ENCODE measurements around the gene CYP4X1.

The CYP4X1 gene, protein sequence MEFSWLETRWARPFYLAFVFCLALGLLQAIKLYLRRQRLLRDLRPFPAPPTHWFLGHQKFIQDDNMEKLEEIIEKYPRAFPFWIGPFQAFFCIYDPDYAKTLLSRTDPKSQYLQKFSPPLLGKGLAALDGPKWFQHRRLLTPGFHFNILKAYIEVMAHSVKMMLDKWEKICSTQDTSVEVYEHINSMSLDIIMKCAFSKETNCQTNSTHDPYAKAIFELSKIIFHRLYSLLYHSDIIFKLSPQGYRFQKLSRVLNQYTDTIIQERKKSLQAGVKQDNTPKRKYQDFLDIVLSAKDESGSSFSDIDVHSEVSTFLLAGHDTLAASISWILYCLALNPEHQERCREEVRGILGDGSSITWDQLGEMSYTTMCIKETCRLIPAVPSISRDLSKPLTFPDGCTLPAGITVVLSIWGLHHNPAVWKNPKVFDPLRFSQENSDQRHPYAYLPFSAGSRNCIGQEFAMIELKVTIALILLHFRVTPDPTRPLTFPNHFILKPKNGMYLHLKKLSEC

DNA sequence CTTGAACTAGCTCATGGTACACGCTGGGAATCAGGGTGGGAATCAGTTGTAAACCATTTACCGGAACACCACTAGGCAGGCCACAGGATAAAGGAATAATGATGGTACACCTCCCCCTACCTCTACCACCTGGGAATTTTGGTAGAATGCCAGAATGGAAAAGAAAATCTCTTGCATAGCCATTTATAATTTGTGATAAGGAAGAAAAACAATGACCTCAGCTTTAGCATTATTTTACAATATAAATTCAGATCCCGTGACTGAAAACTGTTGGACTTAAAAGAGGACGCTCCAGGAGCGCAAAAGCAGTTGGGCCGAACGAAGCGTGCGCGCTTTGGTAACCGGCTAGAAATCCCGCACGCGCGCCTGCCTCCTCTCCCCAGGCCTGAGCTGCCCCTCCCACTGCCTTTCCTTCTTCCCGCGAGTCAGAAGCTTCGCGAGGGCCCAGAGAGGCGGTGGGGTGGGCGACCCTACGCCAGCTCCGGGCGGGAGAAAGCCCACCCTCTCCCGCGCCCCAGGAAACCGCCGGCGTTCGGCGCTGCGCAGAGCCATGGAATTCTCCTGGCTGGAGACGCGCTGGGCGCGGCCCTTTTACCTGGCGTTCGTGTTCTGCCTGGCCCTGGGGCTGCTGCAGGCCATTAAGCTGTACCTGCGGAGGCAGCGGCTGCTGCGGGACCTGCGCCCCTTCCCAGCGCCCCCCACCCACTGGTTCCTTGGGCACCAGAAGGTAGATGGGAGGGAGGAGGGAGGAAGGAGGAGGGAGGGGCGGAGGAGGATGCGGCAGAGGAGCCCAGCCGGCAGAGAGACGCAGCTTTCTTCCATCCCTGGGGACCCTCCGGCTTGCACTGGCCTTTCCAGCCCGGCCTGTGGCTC is at the start of gene CYP4X1:
CYP4X1 (plus strand) TSS at position 402 of the 873 bp plus-strand sequence; CDS start at position 551, 149 bp downstream.
- no peak within 1 kb of the TSS for H3K4me3 ChIP-seq (ENCODE audit: low read length, poor library complexity, severe bottlenecking)
- H3K4me2 ChIP-seq (ENCODE audit: low read depth, low read length, poor library complexity, severe bottlenecking), result no peak within 1 kb of the TSS

GRCh38 chr1:46983166-46983829 is 40.2 kb upstream of the CYP4X1 start:
- H4K20me1 ChIP-seq (ENCODE audit: insufficient read depth, low read length, poor library complexity, severe bottlenecking), result no peaks in the 10 kb centered on the region
- no peak overlapping the region for H3K4me2 ChIP-seq (ENCODE audit: low read depth, low read length, poor library complexity, severe bottlenecking)
- H3K9me3 ChIP-seq (ENCODE audit: insufficient read depth, low read depth, low read length), result no peaks in the 10 kb centered on the region
- no peak overlapping the region for H2AFZ ChIP-seq (ENCODE audit: low read length)
- no peak overlapping the region for H3K9ac ChIP-seq (ENCODE audit: low read depth, low read length, poor library complexity, severe bottlenecking)
- H3K4me1 ChIP-seq (ENCODE audit: insufficient read depth, low read length, poor library complexity, severe bottlenecking), result no peaks in the 10 kb centered on the region
- no peaks in the 10 kb centered on the region for H3K79me2 ChIP-seq (ENCODE audit: insufficient read depth, low read length)
- no peaks in the 10 kb centered on the region for H3K9me2 ChIP-seq (replicated peaks; ENCODE audit: low read depth, low read length)
- H3K36me3 ChIP-seq (ENCODE audit: insufficient read depth, low read length), result no peaks in the 10 kb centered on the region
- H3K27me3 ChIP-seq (ENCODE audit: insufficient read depth, low read length, poor library complexity, severe bottlenecking), result no peaks in the 10 kb centered on the region
- H3K4me3 ChIP-seq (ENCODE audit: low read length, poor library complexity, severe bottlenecking), result no peak overlapping the region
- no peak for TF ChIP-seq EZH2phosphoT487 (IDR thresholded peaks at IDR 0.05; ENCODE audit: borderline replicate concordance)
- no peak for TF ChIP-seq CTCF (conservative IDR thresholded peaks at IDR 0.05; ENCODE audit: low read length)
- H3F3A ChIP-seq (ENCODE audit: low read depth), result no peaks in the 10 kb centered on the region

More for the DNA sequence above, at the start of gene CYP4X1:
- H3K79me2 ChIP-seq (ENCODE audit: insufficient read depth, low read length), result no peaks in the 10 kb centered on the region
- H3F3A ChIP-seq (ENCODE audit: low read depth), result no peaks in the 10 kb centered on the region
- no peaks in the 10 kb centered on the region for H3K36me3 ChIP-seq (ENCODE audit: insufficient read depth, low read length)
- H4K20me1 ChIP-seq (ENCODE audit: insufficient read depth, low read length, poor library complexity, severe bottlenecking), result no peaks in the 10 kb centered on the region
- H2AFZ ChIP-seq (ENCODE audit: low read length), result no peak within 1 kb of the TSS
- no peaks in the 10 kb centered on the region for H3K27me3 ChIP-seq (ENCODE audit: insufficient read depth, low read length, poor library complexity, severe bottlenecking)
- H3K9ac ChIP-seq (ENCODE audit: low read depth, low read length, poor library complexity, severe bottlenecking), result no peak within 1 kb of the TSS
- TF ChIP-seq EZH2phosphoT487 (IDR thresholded peaks at IDR 0.05; ENCODE audit: borderline replicate concordance), result no peak
- TF ChIP-seq CTCF (conservative IDR thresholded peaks at IDR 0.05; ENCODE audit: low read length), result no peak
- no peaks in the 10 kb centered on the region for H3K9me2 ChIP-seq (replicated peaks; ENCODE audit: low read depth, low read length)
- H3K4me1 ChIP-seq (ENCODE audit: insufficient read depth, low read length, poor library complexity, severe bottlenecking), result no peaks in the 10 kb centered on the region
- H3K9me3 ChIP-seq (ENCODE audit: insufficient read depth, low read depth, low read length), result no peaks in the 10 kb centered on the region

GRCh38 chr1:46983830-46984586 is 39.5 kb upstream of the CYP4X1 start:
- Histone ChIP-seq H3K4me1 (ENCODE audit: insufficient read depth, low read length, poor library complexity, severe bottlenecking) (no peaks in the 10 kb centered on the region), H3K9ac (ENCODE audit: low read depth, low read length, poor library complexity, severe bottlenecking) (no peak overlapping the region)

More at GRCh38 chr1:46983830-46984586, 39.5 kb upstream of the CYP4X1 start:
- Histone ChIP-seq H2AFZ (ENCODE audit: low read length) (no peak overlapping the region), H3K27me3 (ENCODE audit: insufficient read depth, low read length, poor library complexity, severe bottlenecking) (no peaks in the 10 kb centered on the region), H3K9me2 (replicated peaks; ENCODE audit: low read depth, low read length) (no peaks in the 10 kb centered on the region), H3F3A (ENCODE audit: low read depth) (no peaks in the 10 kb centered on the region), H3K4me3 (ENCODE audit: low read length, poor library complexity, severe bottlenecking) (no peak overlapping the region), H3K9me3 (ENCODE audit: insufficient read depth, low read depth, low read length) (no peaks in the 10 kb centered on the region), H3K36me3 (ENCODE audit: insufficient read depth, low read length) (no peaks in the 10 kb centered on the region), H3K79me2 (ENCODE audit: insufficient read depth, low read length) (no peaks in the 10 kb centered on the region), H4K20me1 (ENCODE audit: insufficient read depth, low read length, poor library complexity, severe bottlenecking) (no peaks in the 10 kb centered on the region), H3K4me2 (ENCODE audit: low read depth, low read length, poor library complexity, severe bottlenecking) (no peak overlapping the region)
- TF ChIP-seq EZH2phosphoT487 (IDR thresholded peaks at IDR 0.05; ENCODE audit: borderline replicate concordance) (no peak), CTCF (conservative IDR thresholded peaks at IDR 0.05; ENCODE audit: low read length) (no peak)

Data from Loucy (cell line).